HG03457 (cell line): ENCODE measurements around the gene FOSB.

ENCODE experiments used
- ATAC-seq: cut with Tn5 transposase; IDR thresholded peaks from one replicate; pipeline ENCODE4 v1.9.1; 2021; ENCODE audit warnings: moderate number of reproducible peaks; ENCODE audit not compliant: unreplicated experiment

FOSB gene

GRCh38 chr19:45442408-45442777 is 25.4 kb upstream of the FOSB start:
- ATAC-seq, result no peak

GRCh38 chr19:45442778-45443461 is 24.9 kb upstream of the FOSB start:
- ATAC-seq, result no peak

- no peak for ATAC-seq
Measured at GRCh38 chr19:45443462-45444317, 24.1 kb upstream of the FOSB start.

- no peak for ATAC-seq
Measured at GRCh38 chr19:45444318-45445041, 23.3 kb upstream of the FOSB start.

GRCh38 chr19:45445139-45445538 is 22.7 kb upstream of the FOSB start:
- ATAC-seq, result no peak

GRCh38 chr19:45446295-45446694 is 21.5 kb upstream of the FOSB start:
- ATAC-seq, result no peak

GRCh38 chr19:45446944-45447343 is 20.9 kb upstream of the FOSB start:
- ATAC-seq, result no peak

GRCh38 chr19:45448425-45448756 is 19.4 kb upstream of the FOSB start:
- ATAC-seq, result no peak

GRCh38 chr19:45448887-45449299 is 18.9 kb upstream of the FOSB start:
- ATAC-seq, result no peak

- no peak for ATAC-seq
Measured at GRCh38 chr19:45450012-45450333, 17.8 kb upstream of the FOSB start.

- no peak for ATAC-seq
Measured at GRCh38 chr19:45451131-45451849, 16.5 kb upstream of the FOSB start.

GRCh38 chr19:45451850-45452387 is 15.9 kb upstream of the FOSB start:
- ATAC-seq, result no peak

GRCh38 chr19:45455707-45456499 is 11.9 kb upstream of the FOSB start:
- no peak for ATAC-seq

GRCh38 chr19:45456500-45456815 is 11.3 kb upstream of the FOSB start:
- ATAC-seq, result no peak

- ATAC-seq, result no peak
Measured at GRCh38 chr19:45457776-45458175, 10.0 kb upstream of the FOSB start.

- no peak for ATAC-seq
Measured at GRCh38 chr19:45460807-45461347, 6.9 kb upstream of the FOSB start.

GRCh38 chr19:45462174-45462573 is 5.6 kb upstream of the FOSB start:
- no peak for ATAC-seq

GRCh38 chr19:45463241-45463640 is 4.6 kb upstream of the FOSB start:
- no peak for ATAC-seq

GRCh38 chr19:45464274-45464673 is 3.5 kb upstream of the FOSB start:
- no peak for ATAC-seq

- ATAC-seq, result no peak
Measured at GRCh38 chr19:45464852-45465441, 2.8 kb upstream of the FOSB start.
